Smooth muscle cell (in vitro differentiated cells): Measurements from ENCODE around the gene MAPK8IP2. TPM values are rescaled to one million over a fixed set of nuclear protein-coding genes. Genes with fewer than 3 reads are reported as not detected.
"Not testable (repeated sequence)": the region's sequence is repeated elsewhere in the genome, so short reads cannot be mapped to it uniquely, and the experiment has no call there.

ENCODE experiments used
- DNase-seq: peaks from one replicate; lab custom pipeline; 2025; ENCODE audit not compliant: unreplicated experiment; lab: John Stamatoyannopoulos, UW
- H2AFZ ChIP-seq: fragments of 200-600 bp; sonication (generic); 2 replicates; pipeline ENCODE4 v1.6.0; 2016; ENCODE audit warnings: antibody characterized with exemption, low read depth, mild to moderate bottlenecking
- H3F3A ChIP-seq: fragments of 200-600 bp; sonication (generic); 2 replicates; pipeline ENCODE4 v1.6.0; 2017; ENCODE audit warnings: antibody characterized with exemption, low read depth
- H3K27ac ChIP-seq: fragments of 200-600 bp; sonication (generic); 2 replicates; pipeline ENCODE4 v1.5.1; 2016; ENCODE audit warnings: low read depth, mild to moderate bottlenecking
- H3K27me3 ChIP-seq: fragments of 200-600 bp; sonication (generic); 2 replicates; pipeline ENCODE4 v1.6.1; 2016; ENCODE audit warnings: low read depth, mild to moderate bottlenecking
- H3K36me3 ChIP-seq: fragments of 200-600 bp; sonication (generic); 2 replicates; pipeline ENCODE4 v1.5.1; 2016; ENCODE audit warnings: low read depth
- H3K4me1 ChIP-seq: fragments of 200-600 bp; sonication (generic); 2 replicates; pipeline ENCODE4 v1.5.1; 2016; ENCODE audit warnings: low read depth
- H3K4me2 ChIP-seq: fragments of 200-600 bp; sonication (generic); 2 replicates; pipeline ENCODE4 v1.6.0; 2016; ENCODE audit warnings: mild to moderate bottlenecking
- H3K4me3 ChIP-seq: fragments of 200-600 bp; sonication (generic); 2 replicates; pipeline ENCODE4 v1.5.1; 2016; ENCODE audit warnings: mild to moderate bottlenecking
- H3K79me2 ChIP-seq: fragments of 200-600 bp; sonication (generic); 2 replicates; pipeline ENCODE4 v1.6.0; 2016; ENCODE audit warnings: low read depth, mild to moderate bottlenecking
- H3K9ac ChIP-seq: fragments of 200-600 bp; sonication (generic); 2 replicates; pipeline ENCODE4 v1.6.0; 2016; ENCODE audit warnings: low read depth
- H3K9me3 ChIP-seq: fragments of 200-600 bp; sonication (generic); replicated peaks from 2 replicates; pipeline ENCODE4 v1.5.1; 2016; ENCODE audit warnings: low read depth
- H4K20me1 ChIP-seq: fragments of 200-600 bp; sonication (generic); 2 replicates; pipeline ENCODE4 v1.6.0; 2016; ENCODE audit warnings: low read depth
- CTCF ChIP-seq: fragments of 200-600 bp; sonication (generic); IDR thresholded peaks from 2 replicates; pipeline ENCODE4 v1.5.1; 2017; ENCODE audit warnings: borderline replicate concordance, mild to moderate bottlenecking, antibody characterized with exemption; ENCODE audit not compliant: insufficient read depth, poor library complexity, severe bottlenecking
- WGBS: methylation state at CpG from one replicate; pipeline ENCODE4 v1.1.7; 2016; ENCODE audit warnings: low lambda C conversion rate; 5-methylcytosine and 5-hydroxymethylcytosine counted together
- polyA plus RNA-seq: library from polyadenylated mRNA; unstranded; fragments of >200 nt; fragmentation: Nextera tagmentation; extraction: Ambion mirVana; gene quantifications from 2 replicates; pipeline ENCODE4 v1.2.1, GENCODE V29; 2016
- total RNA-seq: library from RNA; depleted of rRNA; stranded (reverse); fragments of >200 nt; gene quantifications from 2 replicates; pipeline ENCODE4 v1.2.3, GENCODE V29; 2014

The MAPK8IP2 gene
- total and polyA plus RNA-seq, 2 experiments from 2014 or later, result 0.63 to 1.2 TPM

GRCh38 chr22:50641696-50642607 lies 41.4 kb downstream of the MAPK8IP2 start:
- Histone ChIP-seq H2AFZ (peak overlapping the region; percentile 51), H3K27ac (no peak overlapping the region), H3K36me3 (no peaks in the 10 kb centered on the region), H3K4me3 (peak overlapping the region; percentile 7), H3K79me2 (no peaks in the 10 kb centered on the region), H3K9ac (no peak overlapping the region), H3K4me1 (peaks cover 14% of the 10 kb centered on the region), H3K9me3 (no peaks in the 10 kb centered on the region), H4K20me1 (no peaks in the 10 kb centered on the region), H3K27me3 (peaks cover 28% of the 10 kb centered on the region), H3K4me2 (peak overlapping the region; percentile 74), H3F3A (no peaks in the 10 kb centered on the region)
- DNase-seq, result no peak
- TF ChIP-seq CTCF, result no peak
- WGBS, result 25% methylated on average over 17 of the region's 17 CpGs

GRCh38 chr22:50643021-50643820 lies 42.6 kb downstream of the MAPK8IP2 start:
- H3K9ac ChIP-seq, H2AFZ ChIP-seq, DNase-seq, H3K27ac ChIP-seq, H3K4me2 ChIP-seq, H3K36me3 ChIP-seq, H3K9me3 ChIP-seq, H4K20me1 ChIP-seq, H3F3A ChIP-seq, H3K79me2 ChIP-seq, H3K4me3 ChIP-seq: not testable (repeated sequence)
- H3K4me1 ChIP-seq, result peaks cover 14% of the 10 kb centered on the region
- peaks cover 28% of the 10 kb centered on the region for H3K27me3 ChIP-seq
- WGBS, result 91% methylated on average over 17 of the region's 17 CpGs

GRCh38 chr22:50643821-50644101 lies 43.2 kb downstream of the MAPK8IP2 start:
- not testable (repeated sequence) for H3K79me2 ChIP-seq, H3K4me3 ChIP-seq, H3K9me3 ChIP-seq, H3K27ac ChIP-seq, H3K4me2 ChIP-seq, H3K36me3 ChIP-seq, DNase-seq, H2AFZ ChIP-seq, H3K9ac ChIP-seq, H3F3A ChIP-seq, H4K20me1 ChIP-seq
- H3K27me3 ChIP-seq, result peaks cover 28% of the 10 kb centered on the region
- 67% methylated on average over 3 of the region's 3 CpGs for WGBS
- peaks cover 14% of the 10 kb centered on the region for H3K4me1 ChIP-seq

- H3K9me3 ChIP-seq, result peaks cover 3% of the 10 kb centered on the region
- H3K27ac ChIP-seq, result no peak overlapping the region
- H3F3A ChIP-seq, result no peaks in the 10 kb centered on the region
- H4K20me1 ChIP-seq, result no peaks in the 10 kb centered on the region
- H3K4me1 ChIP-seq, result peaks cover 4% of the 10 kb centered on the region
- H2AFZ ChIP-seq, result no peak overlapping the region
- H3K4me3 ChIP-seq, result no peak overlapping the region
- no peaks in the 10 kb centered on the region for H3K27me3 ChIP-seq
- no peak overlapping the region for H3K9ac ChIP-seq
- no peaks in the 10 kb centered on the region for H3K36me3 ChIP-seq
- TF ChIP-seq CTCF, result no peak
- H3K4me2 ChIP-seq, result no peak overlapping the region
- no peak for DNase-seq
- WGBS, result 87% methylated on average over 10 of the region's 10 CpGs
- no peaks in the 10 kb centered on the region for H3K79me2 ChIP-seq
Measured at GRCh38 chr22:50653256-50653655, 52.7 kb downstream of the MAPK8IP2 start.

- not testable (repeated sequence) for H3K27ac ChIP-seq, H3K27me3 ChIP-seq, H3K4me1 ChIP-seq, H3K9me3 ChIP-seq, H3K36me3 ChIP-seq, H4K20me1 ChIP-seq, DNase-seq, H2AFZ ChIP-seq, H3F3A ChIP-seq, H3K4me2 ChIP-seq, H3K79me2 ChIP-seq, H3K4me3 ChIP-seq, H3K9ac ChIP-seq
- 84% methylated on average over 6 of the region's 6 CpGs for WGBS
Measured at GRCh38 chr22:50654664-50655063, 54.1 kb downstream of the MAPK8IP2 start.
